Uterus (tissue), 4 donors: ENCODE measurements around the gene KRT6A. TPM values are rescaled to one million over a fixed set of nuclear protein-coding genes. Genes with fewer than 3 reads are reported as not detected.
"Not testable (repeated sequence)": the region's sequence is repeated elsewhere in the genome, so short reads cannot be mapped to it uniquely, and the experiment has no call there.

Source experiments
- DNase-seq, 2 donors: peaks; one replicate each; pipeline ENCODE4 v3.0.0-alpha.2; 2019 to 2020
- H3K27ac ChIP-seq, 2 donors: fragments of 200-600 bp; sonication (generic); 1 replicate in 1 of 2; 2 replicates in 1 of 2; pipeline ENCODE4 v1.5.1; 2016 to 2018
- H3K27me3 ChIP-seq, 2 donors: fragments of 200-600 bp; sonication (generic); one replicate each; pipeline ENCODE4 v1.5.1; 2018 to 2019; ENCODE audit warnings: control low read depth in 1 of 2
- H3K36me3 ChIP-seq, 2 donors: fragments of 200-600 bp; sonication (generic); one replicate each; pipeline ENCODE4 v1.5.1; 2019; ENCODE audit warnings: control low read depth in 1 of 2
- H3K4me1 ChIP-seq, 2 donors: fragments of 200-600 bp; sonication (generic); one replicate each; pipeline ENCODE4 v1.5.1; 2018 to 2019; ENCODE audit warnings: control low read depth in 1 of 2
- H3K4me3 ChIP-seq, 2 donors: fragments of 200-600 bp; sonication (generic); 1 replicate in 1 of 2; 2 replicates in 1 of 2; pipeline ENCODE4 v1.5.1; 2018 to 2019; ENCODE audit warnings: mild to moderate bottlenecking in 1 of 2
- H3K9me3 ChIP-seq, 2 donors: fragments of 200-600 bp; sonication (generic); one replicate each; pipeline ENCODE4 v1.5.1; 2019; ENCODE audit warnings: control low read depth in 1 of 2
- POLR2A ChIP-seq, 2 donors: fragments of 450-650 bp; IDR thresholded peaks; one replicate each; pipeline ENCODE4 v1.6.1; 2016; ENCODE audit warnings: antibody characterized with exemption in 2 of 2, mild to moderate bottlenecking in 1 of 2, moderate library complexity in 1 of 2
- intact Hi-C: fragments of 100-400 bp; cut with DNase I; formaldehyde crosslinking; loops from one replicate; pipeline ENCODE4 v1.15.1; 2023; ENCODE audit warnings: low total_unique reads
- total RNA-seq, 4 donors: library from RNA; depleted of rRNA in 3 of 4; stranded (reverse); fragments of >200 nt in 3 of 4; gene quantifications; one replicate each; pipeline versions ENCODE4 v1.1.0 to v1.2.4, GENCODE V29; 2014 to 2023
- TF ChIP-seq, protein P1 (sequence below), 4 experiments: fragments of 200-600 bp in 2 of 4; fragments of 450-650 bp in 2 of 4; sonication (generic) in 2 of 4; IDR thresholded peaks; one replicate each; pipeline ENCODE4 v1.5.1; 2016 to 2019; ENCODE audit warnings: antibody characterized with exemption in 4 of 4, mild to moderate bottlenecking in 2 of 4, moderate library complexity in 1 of 4
- donor health status: DM: yes; HTN: yes; CAD: no.

KRT6A gene
- total RNA-seq, 4 donors from 2014 or later = 0.90 to 48.5 (median 1.7) TPM; not detected in 1

- no peaks in the 10 kb centered on the region for H3K27me3 ChIP-seq
- no peak for DNase-seq
- H3K4me1 ChIP-seq = no peaks in the 10 kb centered on the region
- no peaks in the 10 kb centered on the region for H3K36me3 ChIP-seq
- TF ChIP-seq, protein P1, sequence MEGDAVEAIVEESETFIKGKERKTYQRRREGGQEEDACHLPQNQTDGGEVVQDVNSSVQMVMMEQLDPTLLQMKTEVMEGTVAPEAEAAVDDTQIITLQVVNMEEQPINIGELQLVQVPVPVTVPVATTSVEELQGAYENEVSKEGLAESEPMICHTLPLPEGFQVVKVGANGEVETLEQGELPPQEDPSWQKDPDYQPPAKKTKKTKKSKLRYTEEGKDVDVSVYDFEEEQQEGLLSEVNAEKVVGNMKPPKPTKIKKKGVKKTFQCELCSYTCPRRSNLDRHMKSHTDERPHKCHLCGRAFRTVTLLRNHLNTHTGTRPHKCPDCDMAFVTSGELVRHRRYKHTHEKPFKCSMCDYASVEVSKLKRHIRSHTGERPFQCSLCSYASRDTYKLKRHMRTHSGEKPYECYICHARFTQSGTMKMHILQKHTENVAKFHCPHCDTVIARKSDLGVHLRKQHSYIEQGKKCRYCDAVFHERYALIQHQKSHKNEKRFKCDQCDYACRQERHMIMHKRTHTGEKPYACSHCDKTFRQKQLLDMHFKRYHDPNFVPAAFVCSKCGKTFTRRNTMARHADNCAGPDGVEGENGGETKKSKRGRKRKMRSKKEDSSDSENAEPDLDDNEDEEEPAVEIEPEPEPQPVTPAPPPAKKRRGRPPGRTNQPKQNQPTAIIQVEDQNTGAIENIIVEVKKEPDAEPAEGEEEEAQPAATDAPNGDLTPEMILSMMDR (IDR thresholded peaks at IDR 0.05) = no peak
- TF ChIP-seq POLR2A (IDR thresholded peaks at IDR 0.05) = no peak
- H3K9me3 ChIP-seq = no peaks in the 10 kb centered on the region
- H3K27ac ChIP-seq = no peak overlapping the region
- intact Hi-C loops = no loop called here
- no peak overlapping the region for H3K4me3 ChIP-seq
Measured at GRCh38 chr12:52501490-52501889, 8.4 kb upstream of the KRT6A start.

DNA sequence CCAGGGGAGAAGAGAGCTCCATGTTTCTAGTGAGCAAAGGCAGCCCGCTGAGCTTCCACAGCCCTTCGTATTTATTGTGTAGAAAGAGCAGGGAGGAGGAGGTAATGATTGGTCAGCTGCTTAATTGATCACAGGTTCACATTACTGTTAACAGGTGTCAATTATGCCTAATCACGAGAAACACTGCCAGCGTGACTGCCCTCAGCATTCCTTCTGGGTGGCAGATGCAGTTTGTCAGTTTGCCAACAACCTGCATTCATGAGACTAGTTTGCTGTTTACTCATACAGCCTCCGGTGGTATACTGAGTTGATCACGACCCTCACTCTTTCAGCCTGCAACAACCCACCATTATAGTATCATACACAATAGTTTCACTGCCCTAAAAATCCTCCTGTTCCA lies 7.5 kb upstream of the KRT6A start:
- H3K36me3 ChIP-seq = not testable (repeated sequence)

GRCh38 chr12:52499806-52500560 lies 6.9 kb upstream of the KRT6A start:
- H3K4me1 ChIP-seq = no peaks in the 10 kb centered on the region
- no peaks in the 10 kb centered on the region for H3K36me3 ChIP-seq
- H3K4me3 ChIP-seq = no peak overlapping the region
- TF ChIP-seq POLR2A (IDR thresholded peaks at IDR 0.05) = no peak
- TF ChIP-seq, protein P1 (IDR thresholded peaks at IDR 0.05) = no peak
- intact Hi-C loops = no loop called here
- no peak for DNase-seq
- H3K27ac ChIP-seq = no peak overlapping the region
- no peaks in the 10 kb centered on the region for H3K9me3 ChIP-seq
- H3K27me3 ChIP-seq = no peaks in the 10 kb centered on the region

More for the DNA sequence above, 7.5 kb upstream of the KRT6A start:
- intact Hi-C loops, H3K27me3 ChIP-seq, H3K4me1 ChIP-seq, H3K27ac ChIP-seq, H3K4me3 ChIP-seq, H3K9me3 ChIP-seq, DNase-seq: not testable (repeated sequence)

- no peak overlapping the region for H3K4me3 ChIP-seq
- TF ChIP-seq POLR2A (IDR thresholded peaks at IDR 0.05) = no peak
- TF ChIP-seq, protein P1 (IDR thresholded peaks at IDR 0.05) = no peak
Measured at GRCh38 chr12:52498946-52499345, 5.9 kb upstream of the KRT6A start.

GRCh38 chr12:52497975-52498374 lies 4.9 kb upstream of the KRT6A start:
- intact Hi-C loops = no loop called here
- TF ChIP-seq POLR2A (IDR thresholded peaks at IDR 0.05) = no peak
- TF ChIP-seq, protein P1 (IDR thresholded peaks at IDR 0.05) = no peak
- Histone ChIP-seq H3K4me3 (no peak overlapping the region), H3K9me3 (no peaks in the 10 kb centered on the region), H3K27me3 (no peaks in the 10 kb centered on the region), H3K36me3 (no peaks in the 10 kb centered on the region), H3K4me1 (no peaks in the 10 kb centered on the region), H3K27ac (no peak overlapping the region)
- DNase-seq = no peak

More at GRCh38 chr12:52498946-52499345, 5.9 kb upstream of the KRT6A start:
- Histone ChIP-seq H3K27ac (no peak overlapping the region), H3K36me3 (no peaks in the 10 kb centered on the region), H3K4me1 (no peaks in the 10 kb centered on the region), H3K9me3 (no peaks in the 10 kb centered on the region), H3K27me3 (no peaks in the 10 kb centered on the region)
- intact Hi-C loops = no loop called here
- no peak for DNase-seq
